Fibroblast of villous mesenchyme (primary cell): ENCODE results near the gene PARN. TPM values are rescaled to one million over a fixed set of nuclear protein-coding genes. Genes with fewer than 3 reads are reported as not detected.

Source experiments
- DNase-seq: peaks from one replicate; pipeline ENCODE4 v3.0.0-alpha.2; 2010; ENCODE audit warnings: low read depth
- H3K4me3 ChIP-seq: 2 replicates; pipeline ENCODE4 v1.5.1; 2011; ENCODE audit warnings: low read depth, mild to moderate bottlenecking, low read length
- CTCF ChIP-seq: IDR thresholded peaks from 2 replicates; pipeline ENCODE4 v1.5.1; 2012; ENCODE audit warnings: low read depth, mild to moderate bottlenecking, low read length; ENCODE audit not compliant: insufficient read depth
- total RNA-seq: library from RNA; depleted of rRNA; stranded (reverse); fragments of >200 nt; gene quantifications from 2 replicates; pipeline ENCODE4 v1.2.3, GENCODE V29; 2012

The PARN gene
- 29.6 and 35.4 TPM in 2 replicates for total RNA-seq

DNA sequence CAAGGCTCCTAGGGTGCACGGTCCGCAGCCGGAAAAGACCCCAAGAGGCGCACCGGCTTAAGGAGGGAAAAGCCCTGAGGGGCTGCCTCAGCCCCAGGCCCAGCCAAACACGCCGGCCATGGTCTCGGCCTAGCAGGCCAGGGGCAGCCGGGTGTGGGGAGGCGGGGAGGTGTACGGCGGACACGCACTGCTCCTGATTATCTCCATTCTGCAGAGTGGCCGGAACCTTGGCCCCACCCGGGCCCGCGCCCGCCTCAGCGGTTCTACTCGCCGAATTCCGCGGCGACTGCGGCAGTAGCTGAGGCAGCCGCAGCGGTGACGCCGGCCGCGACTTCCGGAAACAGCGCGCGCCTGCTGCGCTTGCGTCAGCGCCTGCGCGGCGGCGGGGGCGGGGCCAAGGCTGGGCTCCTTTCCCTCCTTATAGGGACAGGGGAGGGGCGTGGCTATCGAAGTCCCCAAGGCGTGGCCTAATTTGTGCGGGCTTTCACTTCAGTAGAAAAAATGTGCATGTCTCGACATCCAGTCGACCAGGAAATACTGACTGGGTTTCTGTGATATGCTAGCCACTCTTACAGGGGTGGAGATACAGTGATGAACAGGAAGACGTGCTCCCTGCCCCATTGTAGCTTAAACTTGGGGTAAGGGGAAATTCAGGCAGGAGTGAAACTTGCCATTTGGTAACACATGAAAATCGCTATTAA lies at the start of gene PARN:
TSS of gene PARN (minus strand) at position 342 of the 701 bp plus-strand sequence. CDS start at position 207, 135 bp downstream.
- TF ChIP-seq CTCF = no peak
- peak; percentile 99 for DNase-seq
- H3K4me3 ChIP-seq = peak within 1 kb of the TSS; percentile 93

DNA sequence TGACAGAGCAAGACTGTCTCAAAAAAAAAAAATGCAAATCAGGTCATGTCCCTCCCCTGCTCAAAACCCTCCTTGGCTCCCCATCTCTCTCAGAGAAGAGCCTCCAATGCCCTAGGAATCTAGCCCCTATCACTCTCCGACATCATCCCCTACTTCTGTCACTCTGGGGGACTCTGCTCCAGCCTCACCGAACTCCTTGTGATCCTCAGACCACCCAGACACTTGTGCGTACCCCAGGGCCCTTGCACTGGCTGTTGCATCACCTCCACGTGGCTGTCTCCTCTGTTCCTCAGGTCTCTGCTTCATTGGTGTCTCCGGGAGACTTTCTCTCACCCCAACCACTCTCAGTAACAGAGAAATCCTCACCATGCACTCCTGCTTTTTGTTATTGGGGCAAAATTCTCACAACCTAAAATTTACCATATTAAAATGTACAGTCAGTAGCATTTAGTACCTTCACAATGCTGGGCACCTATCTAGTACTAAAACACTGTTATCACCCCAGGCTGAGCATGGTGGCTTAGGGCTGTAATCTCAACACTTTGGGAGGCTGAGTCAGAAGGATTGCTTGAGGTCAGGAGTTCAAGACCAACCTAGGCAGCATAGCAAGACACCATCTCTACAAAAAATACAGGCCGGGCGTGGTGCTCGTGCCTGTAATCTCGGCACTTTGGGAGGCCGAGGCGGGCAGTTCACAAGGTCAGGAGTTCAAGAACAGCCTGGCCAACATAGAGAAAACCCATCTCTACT lies 48.9 kb upstream of the PARN start:
- DNase-seq = no peak
- H3K4me3 ChIP-seq = no peak overlapping the region
- TF ChIP-seq CTCF = no peak

DNA sequence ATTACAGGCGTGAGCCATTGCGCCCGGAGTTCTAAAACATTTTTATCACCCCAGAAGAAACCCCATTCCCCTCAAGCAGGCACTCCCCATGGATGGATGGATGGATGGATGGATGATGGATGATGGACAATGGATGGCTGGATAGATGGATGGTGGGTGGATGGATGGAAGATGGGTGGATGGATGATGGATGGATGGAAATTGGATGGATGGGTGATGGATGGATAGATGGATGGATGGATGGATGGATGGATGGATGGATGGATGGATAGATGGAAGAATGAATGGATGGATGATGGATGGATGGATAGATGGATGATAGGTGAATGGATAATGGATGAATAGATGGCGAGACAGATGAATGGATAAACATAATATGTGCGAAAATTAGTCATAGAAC lies 47.6 kb upstream of the PARN start:
- H3K4me3 ChIP-seq = no peak overlapping the region
- no peak for TF ChIP-seq CTCF
- DNase-seq = no peak

DNA sequence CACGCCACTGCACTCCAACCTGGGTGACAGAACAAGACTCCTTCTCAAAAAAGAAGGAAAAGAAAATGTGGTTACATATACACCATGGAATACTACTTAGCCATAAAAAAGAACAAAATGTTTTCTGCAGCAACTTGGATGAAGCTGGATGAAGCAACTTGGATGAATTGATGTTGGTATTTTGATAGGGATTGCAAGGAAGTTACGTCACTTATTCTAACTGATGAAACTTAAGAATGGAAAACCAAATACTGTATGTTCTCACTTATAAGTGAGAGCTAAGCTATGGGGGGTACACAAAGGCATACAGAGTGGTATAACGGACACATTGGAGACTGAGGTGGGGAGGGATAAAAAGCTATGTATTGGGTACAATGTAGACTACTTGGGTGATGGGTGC lies 46.6 kb upstream of the PARN start:
- TF ChIP-seq CTCF = no peak
- no peak overlapping the region for H3K4me3 ChIP-seq
- DNase-seq = no peak

DNA sequence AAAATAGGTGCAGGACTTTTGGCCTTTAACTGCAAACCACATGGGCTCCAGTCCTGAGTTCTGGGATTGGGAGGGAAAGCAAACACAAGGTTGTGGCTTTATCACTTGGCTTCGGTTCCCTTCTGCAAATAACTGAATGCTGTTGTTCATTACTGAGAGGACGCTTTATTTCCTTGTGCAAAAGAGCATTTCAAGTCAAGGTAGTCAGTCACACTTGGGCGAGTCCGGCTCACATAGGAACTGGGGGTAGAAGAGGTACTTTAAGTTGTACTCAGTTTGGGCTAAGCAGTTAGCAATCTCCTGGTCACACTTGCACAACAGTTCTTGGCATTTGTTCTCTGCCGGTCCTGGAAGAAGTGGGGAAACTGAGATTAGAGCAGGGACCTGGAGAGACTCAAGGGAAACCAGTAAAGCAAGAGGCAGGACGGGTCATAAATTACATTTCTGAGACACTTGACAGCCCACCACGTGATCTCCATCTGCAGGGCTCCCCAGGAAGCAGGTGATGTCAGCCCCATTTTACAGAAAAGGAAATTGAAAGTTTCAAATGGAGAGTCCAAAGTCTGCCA lies 42.4 kb upstream of the PARN start:
- H3K4me3 ChIP-seq = no peak overlapping the region
- no peak for DNase-seq
- TF ChIP-seq CTCF = no peak

- TF ChIP-seq CTCF = no peak
- no peak for DNase-seq
Measured at GRCh38 chr16:14669776-14670175, 39.7 kb upstream of the PARN start.

More at GRCh38 chr16:14669776-14670175, 39.7 kb upstream of the PARN start:
- H3K4me3 ChIP-seq = no peak overlapping the region
